HG02870 (cell line): ENCODE measurements around the gene BICD1.

ENCODE experiments used
- ATAC-seq: cut with Tn5 transposase; IDR thresholded peaks from one replicate; pipeline ENCODE4 v1.9.1; 2021; ENCODE audit warnings: mild to moderate bottlenecking, moderate library complexity; ENCODE audit not compliant: unreplicated experiment

Gene BICD1

DNA sequence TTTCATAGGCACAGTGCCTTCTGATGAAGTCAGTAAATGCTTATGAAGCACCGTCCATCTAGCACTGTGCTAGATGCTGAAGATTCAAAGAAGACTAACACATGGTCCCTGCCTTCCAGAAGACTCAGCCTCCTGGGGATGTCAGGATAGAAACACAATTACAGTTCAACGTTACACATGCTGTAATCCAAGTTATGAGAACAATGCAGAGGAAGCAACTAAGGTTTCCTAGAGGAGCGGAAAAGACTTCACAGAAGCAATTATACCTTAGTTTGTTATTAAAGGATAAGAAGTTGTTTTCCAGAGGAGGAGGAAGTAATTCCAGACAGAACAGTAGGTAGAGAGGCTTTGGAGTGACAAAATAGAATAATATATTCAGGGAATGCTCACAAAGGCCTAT is 225.8 kb downstream of the BICD1 start:
- no peak for ATAC-seq

DNA sequence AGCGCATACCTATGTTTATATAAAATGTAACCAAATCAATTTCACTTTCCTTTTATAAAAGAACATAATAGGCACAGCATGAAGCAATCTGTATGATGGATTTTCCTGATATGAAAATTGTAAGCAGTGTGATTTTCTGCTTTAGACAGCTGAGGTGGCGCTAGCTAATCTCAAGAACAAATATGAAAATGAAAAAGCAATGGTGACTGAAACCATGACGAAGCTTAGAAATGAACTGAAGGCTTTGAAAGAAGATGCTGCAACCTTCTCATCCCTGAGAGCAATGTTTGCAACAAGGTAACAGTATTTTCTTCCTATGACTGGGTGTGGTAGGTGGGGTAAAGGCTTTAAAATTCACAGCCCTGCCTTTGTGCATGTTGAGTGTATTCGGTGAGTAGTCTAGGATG is 227.7 kb downstream of the BICD1 start:
- no peak for ATAC-seq

DNA sequence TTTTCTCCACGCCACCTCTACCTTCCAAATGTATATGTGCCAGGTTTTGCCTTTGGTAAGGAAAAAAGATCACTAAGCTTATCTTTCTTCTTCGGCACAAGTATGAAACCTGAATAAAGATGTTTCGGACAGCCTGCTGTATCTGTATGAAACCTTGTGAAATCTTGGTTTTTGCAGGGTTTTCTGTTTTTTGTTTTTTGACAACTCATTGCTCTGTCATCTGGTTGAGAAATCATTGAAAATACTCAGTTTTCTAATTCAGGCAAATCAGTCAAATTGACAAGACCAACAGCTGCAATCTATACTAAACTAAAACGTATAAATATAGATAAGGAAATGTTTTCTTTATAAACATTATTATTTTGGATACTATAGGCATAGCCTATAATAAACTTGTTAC is 229.6 kb downstream of the BICD1 start:
- no peak for ATAC-seq

DNA sequence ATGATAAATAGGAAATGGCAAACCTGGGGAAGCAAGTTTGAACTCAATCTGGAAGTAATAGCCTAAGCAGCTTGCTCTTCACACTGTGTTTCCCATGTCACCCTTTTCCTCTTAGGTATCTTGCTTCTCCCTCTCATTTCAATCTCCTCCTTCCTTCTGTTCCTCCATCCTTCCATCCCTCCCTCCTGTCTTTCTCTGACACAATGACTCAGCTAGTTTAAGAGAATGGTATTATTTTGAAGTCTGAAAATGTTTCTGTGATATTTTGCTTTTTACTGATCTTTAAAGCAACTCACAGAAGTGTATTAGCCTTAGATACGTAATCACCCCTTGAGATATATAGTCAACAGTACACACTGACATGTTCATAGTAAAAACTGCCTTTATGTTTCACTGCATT is 236.8 kb downstream of the BICD1 start:
- ATAC-seq: no peak

DNA sequence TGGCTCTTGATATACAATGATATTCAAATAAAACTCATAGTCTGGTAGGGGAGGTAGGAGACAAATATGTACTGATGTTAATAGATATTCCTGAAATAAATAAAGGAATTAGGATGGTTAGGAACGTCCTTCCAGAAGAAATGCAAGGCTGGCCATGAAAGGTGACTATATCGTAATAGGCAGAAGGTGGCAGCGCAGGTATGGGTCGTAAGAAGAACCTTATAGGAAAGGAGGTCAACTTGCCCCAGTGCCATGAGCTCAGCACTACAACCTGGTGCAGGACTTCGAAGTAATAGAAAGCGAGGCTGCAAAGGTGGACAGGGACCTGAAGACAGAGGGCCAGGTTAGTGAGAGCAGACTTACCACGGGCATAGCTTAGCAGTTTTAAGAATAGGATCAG is 237.4 kb downstream of the BICD1 start:
- ATAC-seq: no peak

DNA sequence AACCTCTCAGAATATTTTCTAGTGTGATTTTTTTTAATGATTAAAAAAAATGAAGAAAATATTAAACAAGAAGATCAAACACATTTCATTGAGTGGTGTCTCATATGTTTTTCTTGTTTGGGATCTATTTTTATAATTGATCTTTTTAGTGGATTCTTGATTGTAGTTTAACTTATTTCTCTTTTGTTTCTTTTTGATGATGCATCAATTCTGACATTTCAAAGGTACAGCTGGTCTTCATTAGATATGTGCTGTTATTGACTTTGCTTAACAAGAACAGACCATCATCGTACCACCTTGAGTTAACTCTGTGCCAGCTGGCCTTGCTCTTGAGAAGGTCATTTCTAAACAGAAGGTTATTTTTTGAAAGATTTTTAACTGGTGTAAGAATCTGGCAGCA is 246.9 kb downstream of the BICD1 start:
- no peak for ATAC-seq

DNA sequence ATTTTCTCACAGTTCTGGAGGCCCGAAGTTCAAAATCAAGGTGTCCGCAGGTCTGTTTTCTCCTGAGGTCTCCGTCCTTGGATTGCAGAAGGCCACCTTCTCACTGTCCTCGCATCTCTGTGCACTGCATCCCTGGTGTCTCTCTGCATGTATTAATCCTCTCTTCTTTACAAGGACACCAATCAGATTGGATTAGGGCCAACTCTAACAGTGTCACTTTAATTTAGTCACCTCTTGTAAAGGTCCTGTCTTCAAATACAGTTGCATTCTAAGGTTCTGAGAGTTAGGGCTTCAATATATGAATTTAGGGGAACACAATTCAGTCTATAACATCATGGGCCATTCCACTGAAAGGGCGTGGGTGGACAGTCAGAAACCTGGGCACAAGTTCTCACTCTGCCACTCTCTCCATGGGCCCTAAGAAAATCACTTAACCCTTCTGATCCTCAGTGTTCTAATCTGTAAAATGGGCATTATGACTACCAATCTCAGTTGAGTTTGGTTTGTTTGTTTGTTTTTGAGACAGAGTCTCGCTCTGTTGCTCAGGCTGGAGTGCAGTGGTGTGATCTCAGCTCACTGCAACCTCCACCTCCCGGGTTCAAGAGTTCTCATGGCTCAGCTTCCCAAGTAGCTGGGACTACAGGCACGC is 251.1 kb downstream of the BICD1 start:
- ATAC-seq: no peak

DNA sequence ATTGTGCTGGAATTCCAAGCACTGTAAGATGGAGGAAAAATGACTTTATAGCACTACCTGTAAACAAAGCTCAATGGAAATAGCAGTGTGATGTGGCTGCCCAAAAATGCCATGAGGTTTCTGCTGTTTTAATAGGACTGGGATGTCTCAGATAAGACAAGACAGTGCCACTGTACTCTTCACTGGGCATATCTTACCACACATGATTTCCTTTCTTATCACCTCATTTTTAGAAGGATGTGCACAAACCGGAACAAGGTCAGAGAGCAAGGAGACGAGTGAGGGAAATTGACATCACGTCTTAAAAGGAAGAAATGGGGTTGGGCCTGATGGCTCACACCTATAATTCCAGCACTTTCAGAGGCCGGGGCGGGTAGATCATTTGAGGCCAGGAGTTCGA is 254.3 kb downstream of the BICD1 start:
- no peak for ATAC-seq

DNA sequence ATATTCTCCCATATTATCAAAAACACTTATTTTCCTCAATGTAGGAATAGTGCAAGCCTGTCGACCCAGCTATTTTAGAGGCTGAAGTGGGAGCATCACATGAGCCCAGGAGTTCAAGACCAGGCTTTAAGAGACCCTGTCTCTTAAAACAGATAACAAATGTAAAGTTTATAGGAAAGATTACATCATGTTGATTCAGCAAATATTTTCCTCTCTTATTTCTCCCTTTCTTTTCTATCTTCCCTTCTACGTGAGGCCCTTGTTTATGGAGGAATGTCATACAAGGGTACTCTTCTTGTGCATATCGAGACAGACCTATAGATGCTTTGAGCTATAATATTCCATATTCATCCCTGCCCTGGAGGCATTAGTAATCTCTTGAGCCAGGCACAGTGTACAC is 256.2 kb downstream of the BICD1 start:
- no peak for ATAC-seq

DNA sequence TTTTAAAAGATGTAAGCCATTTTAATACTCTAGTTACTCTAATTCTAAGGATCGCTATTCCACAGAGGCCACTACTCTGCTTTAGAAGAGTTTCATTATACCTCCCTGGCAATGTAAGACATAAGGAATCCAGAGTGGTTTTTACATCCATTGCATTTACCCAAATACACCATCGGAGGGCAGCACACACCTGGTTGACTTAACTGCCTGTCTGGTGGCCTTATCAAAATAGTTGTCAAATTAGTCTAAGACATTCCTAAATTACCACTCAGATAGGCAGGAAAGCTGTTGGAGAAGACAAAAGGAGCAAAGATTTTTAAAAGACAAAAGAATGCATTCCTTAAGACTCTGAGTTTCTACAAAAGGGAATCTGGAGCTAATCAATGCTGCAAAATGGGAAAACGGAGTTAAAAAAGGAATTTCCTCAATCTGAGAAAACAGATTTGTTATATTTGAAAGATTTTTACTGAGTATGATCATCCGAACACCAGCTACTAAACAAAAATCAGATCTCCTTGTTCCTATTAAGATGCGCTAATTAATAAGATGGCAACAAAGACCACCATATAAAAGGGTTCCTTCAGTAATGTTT is 258.9 kb downstream of the BICD1 start:
- ATAC-seq: peak; percentile 58

DNA sequence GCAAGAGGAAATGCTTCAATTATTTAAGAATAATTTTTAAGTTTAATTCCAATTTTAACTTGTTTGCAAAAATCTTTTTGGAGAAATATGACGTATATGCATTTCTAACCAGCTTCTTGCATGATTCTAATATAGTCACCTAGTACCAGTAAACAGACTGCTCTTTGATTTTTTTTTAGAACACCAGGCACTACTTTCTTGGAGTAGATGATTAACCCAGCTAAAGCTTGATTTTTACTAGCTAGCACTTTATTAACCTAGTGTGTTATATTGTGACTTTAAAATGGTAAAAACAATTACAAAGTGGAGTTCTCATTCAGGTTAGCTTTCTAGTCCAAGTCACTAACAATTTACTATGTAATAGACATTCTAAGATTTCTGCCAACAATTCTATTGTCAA is 260.1 kb downstream of the BICD1 start:
- no peak for ATAC-seq

DNA sequence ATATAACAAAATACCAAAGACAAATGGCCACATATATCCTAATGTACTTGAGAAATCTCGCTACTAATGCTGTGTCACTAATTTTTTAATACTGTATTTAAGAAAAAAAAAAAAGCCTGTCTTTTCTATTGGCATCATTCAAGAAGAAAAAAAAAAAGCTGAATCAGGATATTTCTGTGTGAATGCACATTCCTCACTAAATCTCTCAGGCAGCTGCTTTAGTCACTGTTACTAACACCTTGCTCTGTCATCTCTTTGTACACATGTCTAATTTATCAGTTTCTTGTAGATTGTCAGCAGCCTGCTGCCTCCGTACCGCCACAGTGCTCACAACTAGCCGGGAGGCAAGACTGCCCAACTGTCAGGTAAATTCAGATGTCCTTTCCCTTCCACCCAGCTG is 260.7 kb downstream of the BICD1 start:
- ATAC-seq: no peak

DNA sequence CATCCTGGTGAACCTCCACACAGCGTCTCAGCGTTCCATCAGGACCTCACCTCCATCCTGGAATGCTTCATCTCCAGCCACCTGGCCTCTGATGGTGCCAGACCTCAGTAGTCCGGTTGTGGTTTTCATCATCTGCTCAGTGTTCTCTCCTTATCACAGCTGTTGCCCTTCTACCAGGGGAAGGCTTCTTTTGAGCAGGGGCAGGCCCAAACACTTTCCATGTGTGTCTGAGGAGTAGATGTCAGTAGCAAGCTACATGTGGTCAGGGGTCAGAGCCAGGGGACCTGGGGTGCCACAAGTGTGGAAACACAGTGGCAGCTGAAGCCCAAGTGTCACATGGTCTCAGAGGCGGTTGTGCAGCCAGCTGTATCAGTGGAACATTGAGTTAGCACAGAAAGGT is 262.6 kb downstream of the BICD1 start:
- no peak for ATAC-seq

DNA sequence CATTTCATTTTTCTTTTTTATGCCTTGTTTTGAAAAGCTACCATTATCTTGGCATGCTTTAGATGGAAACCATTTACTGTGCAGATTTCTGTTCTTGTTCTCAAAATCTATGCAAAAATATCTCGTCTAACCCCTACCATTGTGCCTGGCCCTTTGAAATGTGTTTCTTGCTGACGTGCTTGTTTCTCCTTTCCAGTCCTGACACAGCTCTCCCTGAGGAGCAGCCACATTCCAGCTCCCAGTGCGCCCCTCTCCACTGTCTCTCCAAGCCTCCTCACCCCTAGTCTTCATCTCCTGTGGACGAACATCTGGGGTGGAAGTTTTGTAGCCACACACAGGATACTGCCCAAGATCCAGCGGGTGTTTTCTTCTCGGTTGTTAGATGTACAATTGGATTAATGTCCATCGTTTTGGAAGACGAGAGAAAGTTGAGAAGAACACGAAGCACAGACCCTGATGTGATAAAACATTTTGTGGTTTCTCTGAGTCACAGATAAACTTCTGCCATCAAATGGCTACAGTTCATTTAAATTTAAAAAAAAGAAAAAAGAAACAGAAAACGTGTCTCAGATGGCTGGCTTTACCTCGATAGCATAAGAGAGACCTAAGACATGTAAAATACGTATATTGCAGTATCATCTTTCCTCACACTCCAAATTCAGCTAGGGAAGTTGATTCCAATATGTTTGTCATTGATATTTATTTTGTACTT is 270.9 kb downstream of the BICD1 start:
- no peak for ATAC-seq

DNA sequence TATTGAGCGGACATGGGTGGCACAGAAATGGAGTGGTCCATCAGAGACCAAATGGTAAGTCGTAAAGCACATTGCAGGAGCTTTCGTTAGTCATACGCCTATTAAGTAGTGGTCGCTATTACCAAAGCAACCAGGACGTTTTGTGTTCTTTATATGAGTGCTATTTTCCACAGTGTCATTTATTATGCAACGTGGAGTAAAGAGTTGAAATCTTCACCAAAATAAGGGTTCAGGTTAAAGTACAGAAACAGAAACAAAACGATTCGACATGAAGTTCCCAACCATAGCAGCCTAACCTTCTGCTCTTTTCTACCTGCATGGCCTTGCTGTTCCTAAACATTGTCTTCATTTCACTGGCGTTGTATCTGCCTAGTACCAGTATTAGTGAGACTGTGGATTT is 272.6 kb downstream of the BICD1 start:
- no peak for ATAC-seq

DNA sequence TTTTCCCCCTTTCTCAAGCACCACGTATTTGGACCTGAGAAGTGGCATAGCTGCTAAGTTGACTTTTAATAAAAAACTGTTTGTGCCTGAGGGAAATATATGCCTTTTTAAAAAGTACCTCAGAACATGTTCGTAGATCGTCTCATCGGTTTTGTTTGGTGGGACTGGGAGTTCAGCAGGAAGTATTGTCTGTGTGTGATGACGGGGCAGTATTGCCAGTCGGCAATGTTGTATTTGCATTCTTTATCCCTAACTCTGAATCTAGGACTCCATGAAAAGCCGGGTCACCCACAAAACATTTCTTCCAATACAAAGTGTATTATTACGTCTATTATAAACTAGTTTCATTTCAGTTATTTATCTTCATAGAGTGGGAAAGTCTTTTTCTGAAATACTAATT is 273.0 kb downstream of the BICD1 start:
- no peak for ATAC-seq

DNA sequence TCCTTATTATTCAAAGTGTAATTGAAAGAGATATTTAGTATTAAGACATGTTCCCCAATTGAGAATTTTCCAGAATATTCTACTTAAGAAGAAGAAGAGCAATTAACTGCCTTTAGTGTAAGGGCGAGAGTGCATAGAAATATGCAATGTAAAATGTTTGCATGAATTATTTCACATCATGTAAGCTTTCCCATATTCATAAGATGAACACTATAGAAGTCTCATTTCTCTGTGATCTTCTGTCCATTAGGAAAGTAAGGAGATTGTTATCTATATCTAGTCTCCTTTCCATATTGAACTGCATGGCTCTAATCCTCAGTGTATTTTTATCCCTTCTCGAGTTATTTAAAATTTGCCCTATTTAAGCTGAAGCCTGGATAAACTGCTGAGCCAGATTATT is 275.6 kb downstream of the BICD1 start:
- ATAC-seq: no peak

DNA sequence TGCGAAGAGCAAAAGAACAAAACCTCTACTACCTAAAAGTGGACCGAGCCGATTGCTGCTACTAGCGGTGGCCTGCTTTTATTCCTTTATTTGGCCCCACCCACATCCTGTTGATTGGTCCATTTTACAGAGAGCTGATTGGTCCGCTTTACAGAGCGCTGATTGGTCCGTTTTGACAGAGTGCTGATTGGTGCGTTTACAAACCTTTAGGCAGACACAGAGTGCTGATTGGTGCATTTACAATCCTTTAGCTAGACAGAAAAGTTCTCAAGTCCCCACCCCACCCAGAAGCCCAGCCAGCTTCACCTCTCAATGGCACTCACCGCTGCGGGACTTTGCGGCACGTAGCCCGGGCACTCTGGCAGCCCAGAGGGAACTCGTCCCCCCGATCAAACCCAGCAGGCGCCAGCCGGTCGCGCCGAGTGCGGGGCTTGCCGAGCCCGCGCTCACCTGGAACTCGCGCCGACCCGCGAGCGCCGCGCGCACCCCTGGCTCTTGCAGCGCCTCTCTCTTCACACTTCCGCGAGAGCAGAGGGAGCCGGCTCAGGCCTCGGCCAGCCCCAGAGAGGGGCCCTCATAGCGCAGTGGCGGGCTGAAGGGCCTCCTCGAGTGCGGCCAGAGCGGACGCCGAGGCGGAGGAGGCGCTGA is 284.0 kb downstream of the BICD1 start:
- ATAC-seq: no peak

DNA sequence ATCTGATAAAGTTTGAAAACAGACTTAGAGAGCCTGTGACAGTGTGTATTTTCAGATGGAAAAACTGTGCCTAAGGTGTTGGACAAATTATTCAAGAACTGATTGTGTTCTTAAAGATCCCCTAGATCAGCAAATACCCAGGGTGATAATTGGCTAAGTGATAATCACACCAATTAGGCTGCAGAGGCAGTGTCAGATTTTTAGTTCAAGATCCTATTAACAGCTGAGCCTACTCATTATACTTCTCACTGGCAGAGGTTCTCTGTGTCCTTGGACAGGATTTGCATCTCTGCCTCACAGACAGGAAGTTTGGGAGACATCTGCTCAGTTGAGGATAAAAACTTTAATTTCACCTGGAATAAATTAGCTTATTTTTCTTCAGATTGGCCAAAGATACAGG is 288.4 kb downstream of the BICD1 start:
- ATAC-seq: no peak

DNA sequence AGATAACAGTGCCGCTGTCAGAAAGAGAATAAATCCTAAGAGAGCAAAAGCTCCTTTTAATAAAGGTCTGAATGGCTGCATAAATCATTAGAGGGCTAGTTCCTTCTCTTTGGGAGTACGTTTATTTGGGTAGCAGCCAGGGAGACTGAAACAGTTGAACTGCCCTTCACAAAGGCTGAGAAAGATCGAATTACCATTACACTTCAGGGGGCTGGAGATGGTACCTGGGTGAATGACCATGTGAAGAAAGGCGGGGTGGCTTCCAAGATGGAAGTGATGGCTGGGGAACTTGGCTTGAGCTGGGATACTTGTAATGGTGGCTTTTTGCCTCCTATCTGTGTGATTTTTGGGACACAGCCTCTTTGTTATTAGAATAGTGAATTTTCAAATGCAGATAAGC is 291.0 kb downstream of the BICD1 start:
- no peak for ATAC-seq

DNA sequence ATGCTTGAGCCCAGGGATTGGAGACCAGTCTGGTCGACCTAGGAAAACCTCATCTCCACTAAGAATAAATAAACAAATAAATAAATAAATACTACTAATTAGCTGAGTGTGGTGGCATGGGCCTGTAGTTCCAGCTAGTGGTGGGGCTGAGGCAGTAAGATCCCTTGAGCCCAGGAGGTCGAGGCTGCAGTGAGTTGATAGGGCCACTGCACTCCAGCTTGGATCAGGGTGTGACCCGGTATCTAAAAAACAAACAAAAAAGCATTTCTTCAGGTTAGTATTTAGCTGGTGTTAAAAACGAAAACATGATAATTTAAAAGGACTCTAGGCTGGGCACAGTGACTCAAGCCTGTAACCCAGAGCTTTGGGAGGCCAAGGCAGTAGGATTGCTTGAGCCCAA is 291.5 kb downstream of the BICD1 start:
- no peak for ATAC-seq

DNA sequence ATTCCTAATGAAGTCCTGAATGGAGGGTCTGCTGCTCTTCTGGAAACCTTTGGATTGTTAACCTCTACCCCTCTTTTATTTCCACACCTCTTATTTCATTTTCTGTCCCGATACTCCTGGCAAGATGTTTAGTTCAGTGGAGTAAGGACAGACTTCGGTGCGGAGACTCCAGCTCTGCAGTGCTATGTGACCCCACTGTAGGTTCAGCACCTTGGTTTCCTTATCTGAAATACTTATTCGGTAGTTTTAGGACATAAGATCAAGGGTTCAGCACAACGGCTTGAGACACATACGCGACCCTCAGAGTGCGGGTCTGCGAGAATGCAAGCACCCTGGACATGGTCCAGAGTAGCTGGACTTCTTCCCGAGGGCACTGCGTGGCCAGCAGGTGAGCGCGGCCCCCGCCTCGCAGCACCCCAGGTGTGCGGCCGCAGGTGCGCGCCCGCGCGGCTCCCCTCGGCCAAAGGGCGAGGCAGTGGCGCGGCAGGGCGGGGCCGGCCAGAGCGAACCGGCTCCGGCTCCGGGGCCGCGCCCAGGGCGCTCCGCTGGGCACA is 292.2 kb downstream of the BICD1 start:
- no peak for ATAC-seq
